NCI-H2081 treated with DMSO at 0.1 percent for 48 hours (cell line): Measurements from ENCODE around the gene DARS2.
"Not testable (repeated sequence)": the region's sequence is repeated elsewhere in the genome, so short reads cannot be mapped to it uniquely, and the experiment has no call there.

Experiments used
- DNase-seq: peaks from one replicate; lab custom pipeline; 2025; lab: John Stamatoyannopoulos, UW

The DARS2 gene, protein sequence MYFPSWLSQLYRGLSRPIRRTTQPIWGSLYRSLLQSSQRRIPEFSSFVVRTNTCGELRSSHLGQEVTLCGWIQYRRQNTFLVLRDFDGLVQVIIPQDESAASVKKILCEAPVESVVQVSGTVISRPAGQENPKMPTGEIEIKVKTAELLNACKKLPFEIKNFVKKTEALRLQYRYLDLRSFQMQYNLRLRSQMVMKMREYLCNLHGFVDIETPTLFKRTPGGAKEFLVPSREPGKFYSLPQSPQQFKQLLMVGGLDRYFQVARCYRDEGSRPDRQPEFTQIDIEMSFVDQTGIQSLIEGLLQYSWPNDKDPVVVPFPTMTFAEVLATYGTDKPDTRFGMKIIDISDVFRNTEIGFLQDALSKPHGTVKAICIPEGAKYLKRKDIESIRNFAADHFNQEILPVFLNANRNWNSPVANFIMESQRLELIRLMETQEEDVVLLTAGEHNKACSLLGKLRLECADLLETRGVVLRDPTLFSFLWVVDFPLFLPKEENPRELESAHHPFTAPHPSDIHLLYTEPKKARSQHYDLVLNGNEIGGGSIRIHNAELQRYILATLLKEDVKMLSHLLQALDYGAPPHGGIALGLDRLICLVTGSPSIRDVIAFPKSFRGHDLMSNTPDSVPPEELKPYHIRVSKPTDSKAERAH

DNA sequence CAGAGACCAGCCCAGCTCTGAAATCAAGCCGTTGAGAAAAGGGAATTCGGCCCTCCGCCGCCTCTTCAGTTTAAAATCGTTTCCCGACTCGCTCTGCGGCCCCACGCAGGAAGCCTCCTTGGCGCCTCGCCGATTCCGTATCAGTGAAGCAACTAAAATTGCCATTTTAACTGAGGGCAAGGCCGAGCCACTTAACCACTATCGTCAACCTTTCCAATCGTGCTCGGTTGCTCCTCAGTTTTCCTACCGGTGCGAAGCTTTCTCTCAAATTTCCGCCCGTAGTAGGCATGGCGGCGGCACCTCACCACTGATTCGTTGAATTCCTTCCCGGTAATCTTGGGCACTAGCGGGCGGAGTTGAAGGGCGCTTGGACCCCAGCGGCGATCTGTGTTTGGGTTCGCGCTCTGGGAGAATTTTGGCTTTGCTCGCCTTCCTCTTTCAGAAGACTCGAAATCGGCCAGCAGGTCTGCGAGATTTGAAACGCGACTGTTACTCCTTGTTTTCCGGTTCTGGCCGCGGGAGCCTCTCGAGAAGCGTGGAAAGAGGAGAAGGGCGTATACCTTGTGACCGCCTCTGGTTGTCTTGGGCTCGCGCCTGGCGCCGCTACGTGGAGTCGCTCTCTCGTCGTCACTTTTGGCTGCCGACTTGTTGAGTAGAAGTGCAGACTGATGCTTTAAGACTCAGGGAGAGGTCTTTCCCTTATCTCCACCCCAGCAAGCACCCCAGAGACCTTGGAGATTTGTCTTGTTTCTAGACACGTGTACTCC is at the start of gene DARS2, which contains the start of gene CENPL:
Gene DARS2 (plus strand): TSS at position 359 of the 767 bp plus-strand sequence. CDS start 557 bp downstream, outside the sequence.
Gene CENPL (minus strand): TSS at position 569 of the 767 bp plus-strand sequence. CDS start 13,584 bp downstream, outside the sequence.
- peak; percentile 99 for DNase-seq

DNA sequence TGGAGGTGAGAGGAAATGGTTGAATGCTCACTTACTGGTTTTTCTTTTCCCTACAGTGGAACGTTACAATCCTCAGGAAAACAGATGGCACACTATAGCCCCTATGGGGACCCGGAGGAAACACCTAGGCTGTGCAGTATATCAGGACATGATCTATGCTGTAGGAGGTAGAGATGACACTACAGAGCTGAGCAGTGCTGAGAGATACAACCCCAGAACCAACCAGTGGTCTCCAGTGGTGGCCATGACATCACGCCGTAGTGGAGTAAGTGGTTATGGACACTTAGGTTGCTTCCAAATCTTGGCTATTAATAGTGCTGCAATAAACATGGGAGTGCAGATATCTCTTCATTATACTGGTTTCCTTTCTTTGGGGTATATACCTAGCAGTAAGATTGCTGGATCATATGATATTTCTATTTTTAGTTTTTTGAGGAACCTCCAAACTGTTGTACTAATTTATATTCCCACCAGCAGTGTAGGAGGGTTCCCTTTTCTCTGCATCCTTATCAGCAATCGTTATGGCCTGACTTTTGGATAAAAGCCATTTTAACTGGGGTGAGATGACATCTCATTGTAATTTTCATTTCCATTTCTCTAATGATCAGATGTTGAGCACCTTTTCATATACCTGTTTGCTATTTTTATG is 48.8 kb upstream of the DARS2 start:
- no peak for DNase-seq

DNA sequence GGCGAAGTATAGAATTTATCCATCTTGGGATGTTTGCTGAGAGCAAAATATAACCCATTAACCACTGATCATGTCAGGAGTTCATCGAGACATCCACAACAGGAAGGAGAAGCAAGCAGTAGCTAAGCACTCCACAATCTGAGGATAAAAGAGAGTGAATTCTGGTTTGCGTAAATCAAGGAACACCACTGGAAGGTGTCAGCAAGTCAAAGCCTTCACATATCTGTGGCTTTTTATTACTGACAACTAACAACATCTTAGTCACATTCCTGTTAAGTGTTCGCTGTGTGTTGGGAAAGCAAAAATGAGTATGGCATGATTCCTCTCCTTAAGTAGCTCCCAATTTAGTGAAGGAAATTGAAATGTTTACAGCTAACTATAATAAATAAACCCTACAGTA is 44.5 kb upstream of the DARS2 start:
- no peak for DNase-seq

DNA sequence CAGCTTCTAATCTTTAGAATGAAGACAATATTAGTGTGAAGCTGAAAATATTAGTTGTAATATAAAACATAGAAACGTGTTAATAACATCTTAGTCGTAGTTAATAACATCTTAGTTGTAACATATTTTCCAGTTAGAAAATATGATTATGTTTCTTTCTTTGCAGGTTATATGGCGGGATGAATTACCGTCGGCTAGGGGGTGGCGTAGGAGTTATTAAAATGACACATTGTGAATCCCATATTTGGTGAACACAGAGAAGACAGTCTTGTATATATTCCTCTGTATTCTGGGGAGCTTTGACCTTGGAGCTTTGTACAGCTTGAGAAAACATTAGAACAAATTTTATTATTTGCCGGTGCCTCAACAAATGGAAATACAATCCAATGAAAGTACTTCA is 39.5 kb upstream of the DARS2 start:
- DNase-seq: no peak

DNA sequence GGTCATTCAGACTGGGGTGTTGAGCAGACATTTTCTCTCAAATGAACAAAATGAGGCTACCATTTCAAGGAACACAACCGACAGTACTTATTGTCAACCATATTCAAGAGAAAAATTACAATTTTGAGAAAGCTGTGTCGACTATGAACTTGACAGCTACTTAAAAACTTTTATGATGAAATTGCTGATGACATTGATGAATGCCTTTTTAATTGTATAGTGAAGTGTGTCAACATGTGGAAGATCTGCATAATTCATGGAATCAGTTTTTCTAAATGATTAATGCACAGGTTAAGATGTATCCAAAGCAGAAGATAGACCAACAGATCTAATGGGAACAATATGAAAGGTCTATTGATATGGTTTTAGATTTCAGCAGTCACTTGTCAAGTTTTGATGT is 34.6 kb upstream of the DARS2 start:
- no peak for DNase-seq

DNA sequence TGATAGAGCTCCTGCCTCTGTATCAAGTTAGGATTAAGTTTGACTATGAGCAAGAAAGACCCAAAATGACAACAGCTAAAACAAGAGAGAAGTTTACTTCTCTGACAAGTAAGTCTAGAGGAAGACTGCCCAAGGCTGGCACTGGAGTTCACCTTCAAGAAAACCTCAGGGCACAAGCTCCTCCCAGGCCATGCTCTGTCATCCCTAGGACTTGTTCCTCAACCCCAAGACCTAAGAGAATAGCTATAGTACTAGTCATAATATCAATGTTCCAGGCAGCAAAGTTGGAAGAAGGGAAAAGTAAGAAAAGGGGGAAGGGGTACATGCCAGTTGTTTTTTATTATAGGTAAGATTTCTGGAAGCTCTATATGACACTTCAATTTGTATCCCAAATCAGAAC is 26.4 kb upstream of the DARS2 start:
- no peak for DNase-seq

DNA sequence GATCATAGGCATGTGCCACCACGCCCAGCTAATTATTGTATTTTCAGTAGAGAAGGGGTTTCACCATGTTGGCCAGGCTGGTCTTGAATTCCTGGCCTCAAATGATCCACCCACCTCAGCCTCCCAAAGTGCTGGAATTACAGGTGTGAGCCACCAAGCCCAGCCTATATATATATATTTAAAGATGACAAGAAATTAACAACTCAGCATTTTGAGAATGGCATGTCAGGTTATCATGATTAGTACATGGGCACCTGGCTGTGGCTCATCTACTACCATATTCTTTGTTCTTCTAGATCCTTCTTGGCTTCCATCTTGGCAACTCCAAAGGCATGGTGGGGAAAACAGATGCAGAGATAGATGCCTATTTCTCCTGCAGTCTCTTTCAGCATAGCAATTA is 24.5 kb upstream of the DARS2 start:
- not testable (repeated sequence) for DNase-seq

DNA sequence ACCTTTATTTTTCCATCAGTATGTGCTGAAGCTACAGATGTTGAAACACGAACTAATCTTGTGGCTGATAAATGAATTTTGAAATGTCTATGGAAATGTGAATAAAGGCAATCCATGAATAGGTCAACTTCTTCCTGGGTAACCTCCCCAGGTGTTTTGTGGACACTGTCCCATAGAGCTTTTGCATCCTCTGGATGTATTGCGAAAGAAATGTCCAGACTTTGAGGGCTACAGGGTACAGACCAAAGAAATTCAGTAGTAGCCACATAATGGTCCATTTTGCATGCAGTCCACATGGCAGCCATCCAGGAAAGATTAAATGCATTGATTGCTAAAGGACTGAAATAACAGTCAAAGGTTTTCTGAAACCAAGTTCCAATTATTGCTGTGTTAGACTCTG is 21.5 kb upstream of the DARS2 start:
- DNase-seq: no peak

DNA sequence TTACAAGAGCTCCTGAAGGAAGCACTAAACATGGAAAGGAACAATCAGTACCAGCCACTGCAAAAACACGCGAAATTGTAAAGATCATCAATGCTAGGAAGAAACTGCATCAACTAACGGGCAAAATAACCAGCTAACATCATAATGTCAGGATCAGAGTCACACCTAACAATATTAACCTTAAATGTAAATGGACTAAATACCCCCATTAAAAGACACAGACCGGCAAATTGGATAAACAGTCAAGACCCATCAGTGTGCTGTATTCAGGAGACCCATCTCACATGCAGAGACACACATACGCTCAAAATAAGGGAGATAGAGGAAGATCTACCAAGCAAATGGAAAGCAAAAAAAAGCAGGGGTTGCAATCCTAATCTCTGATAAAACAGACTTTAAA is 10.8 kb upstream of the DARS2 start:
- DNase-seq: not testable (repeated sequence)

DNA sequence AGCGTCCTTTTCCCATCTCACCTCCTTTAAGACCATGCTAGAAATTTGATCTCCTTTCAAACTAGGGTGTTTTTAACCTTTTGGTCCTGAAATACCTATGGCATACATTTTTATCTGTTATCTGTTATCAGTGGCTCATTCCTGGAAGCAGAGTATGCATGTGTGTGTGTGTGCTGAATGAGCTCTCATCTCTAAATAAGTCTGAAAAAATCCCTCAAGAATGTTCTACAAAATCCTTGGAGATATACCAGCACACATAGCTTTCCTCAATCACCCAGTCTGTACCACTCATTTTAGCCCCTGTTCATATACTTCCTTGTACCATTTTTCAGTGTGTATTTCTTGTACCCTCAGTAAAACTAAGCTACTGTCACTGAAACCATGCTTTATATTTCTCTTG is 6.0 kb upstream of the DARS2 start:
- DNase-seq: no peak

DNA sequence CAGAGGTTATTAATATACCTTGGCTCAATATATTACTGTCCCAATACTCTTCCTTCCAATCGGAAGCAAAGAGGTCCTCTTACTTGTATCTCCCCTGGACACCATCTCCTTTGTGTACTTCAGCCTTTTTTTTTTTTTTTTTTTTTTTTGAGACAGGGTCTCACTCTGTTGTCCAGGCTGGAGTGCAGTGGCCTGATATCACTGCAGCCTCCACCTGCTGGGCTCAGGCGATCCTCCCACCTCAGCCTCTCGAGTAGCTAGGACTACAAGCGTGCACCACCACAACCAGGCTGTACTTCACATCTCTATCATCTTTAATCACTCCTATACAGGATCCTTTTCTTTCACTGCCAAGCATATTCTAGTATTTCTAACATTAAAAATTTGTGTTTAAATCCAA is 2.8 kb upstream of the DARS2 start:
- no peak for DNase-seq

DNA sequence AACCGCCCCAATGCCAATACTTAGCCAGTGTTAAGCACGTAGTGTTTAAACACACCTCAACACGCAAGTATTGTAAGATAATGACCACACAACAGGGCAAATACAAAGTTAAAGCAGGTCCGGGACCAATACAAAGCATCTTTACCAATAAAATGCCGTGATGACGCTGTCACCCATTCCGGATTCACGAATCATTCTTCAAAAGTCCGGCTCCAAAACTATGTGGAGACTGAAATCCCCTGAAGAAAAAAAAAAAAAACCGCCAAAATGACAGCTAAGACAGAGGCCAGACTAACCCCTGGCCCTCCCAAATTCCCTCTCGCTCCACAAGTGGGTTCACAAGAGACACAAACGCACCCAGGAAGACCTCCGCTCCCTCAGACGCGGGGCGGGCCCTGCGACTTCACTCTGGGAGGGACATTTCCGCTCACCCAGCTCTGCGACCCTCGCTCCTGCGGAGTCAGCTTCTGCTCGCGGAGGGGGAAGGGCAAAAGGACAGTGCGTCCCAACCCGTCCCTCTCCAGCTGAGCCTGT is 625 bp upstream of the DARS2 start:
- DNase-seq: no peak

DNA sequence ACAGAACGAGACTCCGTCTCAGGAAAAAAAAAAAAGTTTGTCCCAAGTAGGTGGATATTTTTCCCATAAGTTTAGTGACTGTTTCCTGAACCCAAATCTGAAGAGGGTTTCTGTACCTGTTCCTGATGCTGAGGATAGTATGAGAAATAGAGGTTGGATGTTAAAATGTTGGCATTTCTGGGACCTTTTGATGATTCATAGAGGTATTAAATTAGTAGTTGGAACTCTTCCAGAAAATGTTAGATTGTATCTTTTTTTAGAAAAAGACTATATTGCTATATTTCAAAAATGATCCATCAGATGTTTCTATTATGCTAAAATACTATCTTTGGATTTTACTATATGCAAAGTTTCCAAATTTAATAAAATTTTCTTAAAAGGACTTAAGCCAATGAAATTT is 3.1 kb downstream of the DARS2 start:
- DNase-seq: no peak

DNA sequence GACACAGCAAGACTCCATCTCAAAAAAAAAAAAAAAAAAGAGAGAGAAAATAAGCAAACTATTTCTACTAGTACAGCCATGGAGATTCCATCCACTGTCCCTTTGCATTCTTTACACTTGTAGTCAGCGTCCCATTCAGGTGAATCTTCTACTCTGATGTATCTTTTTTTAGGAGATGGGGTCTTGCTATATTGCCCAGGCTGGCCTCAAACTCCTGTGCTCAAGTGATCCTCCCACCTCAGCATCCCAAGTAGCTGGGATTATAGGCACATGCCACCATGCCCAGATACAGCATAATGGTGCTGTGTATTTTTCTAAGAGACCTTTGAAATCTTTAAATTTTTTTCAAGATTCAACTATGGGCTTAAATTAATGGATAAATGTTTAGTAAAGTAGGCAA is 8.3 kb downstream of the DARS2 start:
- DNase-seq: no peak

DNA sequence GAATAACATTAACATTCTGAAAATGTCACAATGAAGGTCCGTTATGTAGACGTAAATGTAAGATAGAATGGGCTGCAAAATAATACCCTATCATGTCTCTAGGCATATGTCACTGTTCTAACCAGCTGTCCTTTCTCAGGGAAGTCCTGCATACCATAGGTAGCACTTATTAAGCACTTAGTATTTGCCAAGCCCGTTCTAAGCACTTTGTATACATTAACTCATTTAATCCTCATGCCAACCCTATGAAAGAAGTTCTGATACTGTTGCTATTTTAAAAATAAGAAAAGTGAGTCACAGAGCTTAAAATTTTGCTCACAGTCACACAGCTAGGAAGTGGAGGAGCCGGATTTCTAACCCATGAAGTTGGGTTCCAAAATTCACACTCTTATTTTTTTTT is 27.6 kb downstream of the DARS2 start:
- no peak for DNase-seq

DNA sequence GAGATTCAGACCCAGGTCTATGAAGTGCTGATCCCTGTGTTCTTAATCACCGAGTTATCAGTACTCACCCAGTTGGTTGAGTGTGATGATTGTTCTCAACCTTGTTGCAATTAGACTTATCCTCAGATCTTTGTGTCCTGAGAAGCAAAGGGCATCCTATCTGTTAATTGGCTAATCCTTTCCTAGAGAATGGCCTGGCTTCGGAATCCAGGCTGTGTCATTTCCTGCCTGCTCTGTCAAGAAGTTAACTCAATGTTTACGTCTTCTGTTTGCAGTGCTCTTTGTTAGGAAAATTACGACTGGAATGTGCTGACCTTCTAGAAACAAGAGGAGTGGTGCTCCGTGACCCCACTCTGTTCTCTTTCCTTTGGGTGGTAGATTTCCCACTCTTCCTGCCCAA is 28.6 kb downstream of the DARS2 start:
- no peak for DNase-seq

DNA sequence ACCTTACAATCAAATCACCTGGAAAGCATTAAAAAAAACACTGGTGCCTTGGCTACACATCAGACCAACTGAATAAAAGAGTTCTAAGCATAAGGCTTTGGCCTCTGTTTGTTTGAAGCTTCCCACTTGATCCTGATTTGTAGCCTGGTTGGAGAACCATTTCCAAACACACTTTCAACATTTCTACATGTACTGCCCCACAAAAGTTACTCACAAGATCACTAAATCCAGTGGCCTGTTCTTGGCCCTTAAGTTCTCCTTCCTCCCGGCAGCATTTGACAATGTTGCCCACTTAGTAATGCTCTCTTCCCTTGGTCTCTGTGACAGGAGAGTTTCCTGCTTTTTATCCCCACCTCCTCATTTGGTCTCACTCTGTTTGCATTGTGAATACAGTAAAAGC is 31.5 kb downstream of the DARS2 start:
- DNase-seq: no peak

DNA sequence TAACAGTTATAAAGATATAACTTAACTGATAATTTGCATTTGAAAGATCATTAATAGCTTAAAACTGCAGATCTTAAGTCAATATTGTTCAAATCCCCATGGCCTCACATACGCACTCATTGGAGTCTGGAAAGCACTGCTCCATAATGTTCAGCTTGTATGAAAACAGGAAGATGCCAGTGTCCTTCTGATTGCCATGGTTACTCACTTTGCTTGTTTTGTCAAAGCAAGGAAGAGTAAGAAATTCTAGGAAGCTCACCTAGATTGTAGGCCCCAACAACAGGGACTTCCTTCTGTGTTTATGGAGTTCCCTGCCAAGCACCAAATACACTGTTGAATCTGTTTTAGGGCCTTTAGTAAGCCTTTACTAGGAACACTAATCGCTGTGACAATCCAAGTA is 32.4 kb downstream of the DARS2 start:
- DNase-seq: no peak

DNA sequence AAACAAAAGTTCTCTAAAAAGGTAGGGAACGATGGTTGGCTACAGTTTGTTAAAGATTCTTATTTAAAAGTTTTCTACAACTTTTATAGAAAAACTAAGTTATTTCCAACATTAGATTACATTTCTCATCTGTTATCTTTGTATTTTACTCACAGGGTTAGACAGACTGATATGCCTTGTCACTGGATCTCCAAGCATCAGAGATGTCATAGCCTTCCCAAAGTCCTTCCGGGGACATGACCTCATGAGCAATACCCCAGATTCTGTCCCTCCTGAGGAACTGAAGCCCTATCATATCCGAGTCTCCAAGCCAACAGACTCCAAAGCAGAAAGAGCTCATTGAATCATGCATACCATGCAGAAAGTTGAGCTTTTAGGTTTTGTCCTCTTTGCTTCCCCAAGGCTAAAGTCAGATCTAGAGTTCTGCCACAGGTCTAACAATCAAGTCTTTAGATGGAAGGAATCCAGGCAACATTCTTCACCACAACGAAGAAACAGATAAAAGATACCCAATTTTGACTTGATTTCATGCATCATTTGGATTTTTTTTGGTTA is 33.0 kb downstream of the DARS2 start:
- no peak for DNase-seq

DNA sequence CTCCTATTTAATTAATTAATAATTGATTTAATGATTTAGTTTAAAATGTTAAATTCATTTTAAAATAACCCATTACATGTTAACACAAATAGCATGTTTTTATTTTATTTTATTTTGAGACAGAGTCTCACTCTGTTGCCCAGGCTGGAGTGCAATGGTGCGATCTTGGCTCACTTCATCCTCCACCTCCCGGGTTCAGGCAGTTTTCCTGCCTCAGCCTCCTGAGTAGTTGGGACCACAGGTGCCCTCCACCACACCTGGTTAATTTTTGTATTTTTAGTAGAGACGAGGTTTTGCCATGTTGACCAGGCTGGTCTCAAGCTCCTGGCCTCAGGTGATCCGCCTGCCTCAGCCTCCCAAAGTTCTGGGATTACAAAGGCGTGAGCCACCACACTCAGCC is 35.1 kb downstream of the DARS2 start:
- not testable (repeated sequence) for DNase-seq

DNA sequence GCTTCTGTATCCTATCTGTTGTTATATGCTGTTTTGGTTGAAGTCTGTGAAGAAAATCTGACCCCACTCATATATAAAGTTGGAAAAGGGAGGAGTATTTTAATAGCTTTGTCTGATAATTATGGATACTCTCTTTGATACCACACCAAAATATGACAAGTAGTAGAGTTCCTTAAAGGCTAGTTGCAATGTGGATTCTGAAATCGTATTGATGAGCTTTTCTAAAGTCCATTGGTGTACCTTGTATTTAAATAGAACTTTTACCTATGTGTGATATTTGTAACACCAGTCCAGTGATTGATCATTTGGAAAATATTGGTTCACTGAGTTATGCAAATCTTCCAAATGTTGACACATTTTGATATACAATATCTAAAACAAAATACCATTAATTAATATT is 35.6 kb downstream of the DARS2 start:
- DNase-seq: no peak

DNA sequence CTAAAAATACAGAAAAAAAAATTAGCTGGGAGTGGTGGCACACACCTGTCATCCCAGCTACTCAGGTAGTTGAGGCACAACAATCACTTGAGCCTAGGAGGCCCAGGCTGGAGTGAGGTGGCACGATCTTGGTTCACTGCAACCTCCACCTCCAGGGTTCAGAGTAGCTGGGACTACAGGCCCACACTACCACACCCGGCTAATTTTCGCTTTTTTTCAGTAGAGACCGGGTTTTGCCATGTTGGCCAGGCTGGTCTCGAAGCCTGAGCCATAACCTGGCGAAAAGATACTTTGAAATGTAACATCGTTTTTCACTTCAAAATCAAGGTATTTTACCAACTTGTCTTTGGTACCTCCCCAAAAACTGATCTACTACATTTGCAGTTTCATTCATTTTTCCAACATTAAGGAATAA is 37.3 kb downstream of the DARS2 start:
- no peak for DNase-seq
